ENCODE data around the gene C6orf15.

- no peak for TF ChIP-seq POLR2A (IDR thresholded peaks at IDR 0.05; ENCODE audit: low read length)
- no peak for TF ChIP-seq GATA1 (IDR thresholded peaks at IDR 0.05; ENCODE audit: low read depth, low read length)
These were observed 16.8 kb upstream of the C6orf15 start for GRCh38 chr6:31129130-31129529.
